ENCODE results near the gene TM4SF1. TPM values are rescaled to one million over a fixed set of nuclear protein-coding genes. Genes with fewer than 3 reads are reported as not detected.

Gene TM4SF1
- polyA plus RNA-seq, 1 of the 3 experiments (the other 2 are of a cell fraction): 209 TPM

DNA sequence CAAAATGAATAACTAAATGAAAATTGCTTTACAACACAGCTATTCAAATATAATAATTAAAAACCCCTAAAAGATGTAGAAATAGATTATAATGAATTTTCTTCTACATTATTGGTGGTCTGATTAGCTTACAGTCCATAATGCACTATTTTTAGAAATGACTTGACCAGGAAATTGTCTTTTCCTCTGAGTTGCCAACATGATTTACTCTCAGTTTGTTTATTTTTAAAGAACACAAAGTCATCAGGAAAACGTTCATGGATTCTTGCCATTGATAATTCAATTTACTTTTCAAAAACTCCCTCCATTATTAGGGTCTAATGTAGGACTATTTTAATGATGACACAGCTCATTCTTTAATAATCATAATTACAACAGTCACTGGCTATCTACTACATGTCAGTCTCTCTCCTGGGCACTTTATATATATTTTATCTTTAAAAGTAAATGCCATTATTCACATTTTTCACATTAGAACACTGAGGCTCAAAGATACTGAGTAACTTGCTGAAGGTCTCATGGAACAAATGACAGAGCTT lies 45.2 kb downstream of the TM4SF1 start:
- peak overlapping the region; percentile 54; the same call in 1 of the 2 replicates for H2AFZ ChIP-seq (ENCODE audit: low read depth)
- H3K4me1 ChIP-seq (ENCODE audit: control insufficient read depth in 1 of 2, insufficient read depth in 2 of 2, low read depth in 1 of 2, low read length in 1 of 2): peaks cover 7 to 30% of the 10 kb centered on the region in 2 experiments; a peak in 3 of 4 replicates
- H3K79me2 ChIP-seq (ENCODE audit: insufficient read depth): no peaks in the 10 kb centered on the region
- H3F3A ChIP-seq (replicated peaks; ENCODE audit: insufficient read depth): peaks cover 16% of the 10 kb centered on the region
- no peak overlapping the region for H3K4me3 ChIP-seq (ENCODE audit: low read depth in 2 of 2, low read length in 1 of 2)
- no peaks in the 10 kb centered on the region for H3K9me3 ChIP-seq
- no peaks in the 10 kb centered on the region for H3K36me3 ChIP-seq (replicated peaks in 1 of 2; ENCODE audit: control insufficient read depth in 1 of 2, insufficient read depth in 2 of 2, low read length in 1 of 2)
- peak overlapping the region in 1 of 2 experiments; percentile 49; a peak in 3 of 4 replicates for H3K27ac ChIP-seq (ENCODE audit: low read depth in 2 of 2, low read length in 1 of 2)
- WGBS (ENCODE audit: low lambda C conversion rate): 2% methylated on average over 1 of the region's 1 CpG
- ChIA-PET POLR2A (no interaction called here), CTCF (interaction anchor here (0.8 to 1.3 kb wide), 5 partner anchors 18 to 607 kb away, joined by 3 to 4 read pairs (median 3); no protein-coding TSS in a partner anchor)
- TF ChIP-seq RFX5 (IDR thresholded peaks at IDR 0.05; ENCODE audit: low read length): no peak
- no peak overlapping the region for H3K4me2 ChIP-seq
- no peak overlapping the region for H3K9ac ChIP-seq
- no peaks in the 10 kb centered on the region for H3K27me3 ChIP-seq (ENCODE audit: insufficient read depth)
- H4K20me1 ChIP-seq (ENCODE audit: insufficient read depth): no peaks in the 10 kb centered on the region
- H3K9me2 ChIP-seq: no peaks in the 10 kb centered on the region
- DNase-seq: no peak

DNA sequence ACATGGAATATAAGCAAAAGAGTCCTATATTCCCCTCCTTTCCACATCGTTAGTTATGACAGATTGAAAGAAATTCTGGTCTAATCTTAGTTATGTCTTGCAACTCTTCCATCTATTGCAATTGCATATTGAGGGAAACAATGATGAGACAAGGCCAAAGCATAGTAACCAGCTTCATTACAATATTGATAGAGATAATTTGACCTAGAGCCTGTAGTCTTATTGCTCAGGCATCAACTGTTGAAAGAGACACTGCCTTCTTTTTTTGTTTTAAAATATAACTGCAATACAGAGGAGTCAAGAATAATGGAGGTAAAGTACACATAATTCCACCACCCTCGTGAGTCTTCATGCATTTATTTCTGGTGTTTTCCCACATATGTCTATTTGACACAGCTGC lies 46.1 kb downstream of the TM4SF1 start:
- no peak overlapping the region for H2AFZ ChIP-seq (ENCODE audit: low read depth)

GRCh38 chr3:149330609-149331331 lies 46.7 kb downstream of the TM4SF1 start:
- DNase-seq: no peak
- POLR2A ChIA-PET: no interaction called here
- H3K4me2 ChIP-seq: no peak overlapping the region
- H3K9ac ChIP-seq: no peak overlapping the region
- peaks cover 15% of the 10 kb centered on the region for H3F3A ChIP-seq (replicated peaks; ENCODE audit: insufficient read depth)
- H3K4me3 ChIP-seq (ENCODE audit: low read depth in 2 of 2, low read length in 1 of 2): no peak overlapping the region
- no peaks in the 10 kb centered on the region for H3K9me2 ChIP-seq
- H4K20me1 ChIP-seq (ENCODE audit: insufficient read depth): no peaks in the 10 kb centered on the region
- CTCF ChIA-PET: interaction anchor here (0.9 to 1.4 kb wide), 2 partner anchors 149 to 211 kb away, joined by 3 read pairs; no protein-coding TSS in a partner anchor
- H3K27ac ChIP-seq (ENCODE audit: low read depth in 2 of 2, low read length in 1 of 2): peak overlapping the region; percentile 31 to 34; a peak in 2 of 4 replicates
- no peaks in the 10 kb centered on the region for H3K36me3 ChIP-seq (replicated peaks in 1 of 2; ENCODE audit: control insufficient read depth in 1 of 2, insufficient read depth in 2 of 2, low read length in 1 of 2)
- H2AFZ ChIP-seq (ENCODE audit: low read depth): no peak overlapping the region
- 50% methylated on average over 2 of the region's 2 CpGs for WGBS (ENCODE audit: low lambda C conversion rate)
- H3K27me3 ChIP-seq (ENCODE audit: insufficient read depth): no peaks in the 10 kb centered on the region
- no peaks in the 10 kb centered on the region for H3K9me3 ChIP-seq
- H3K4me1 ChIP-seq (ENCODE audit: control insufficient read depth in 1 of 2, insufficient read depth in 2 of 2, low read depth in 1 of 2, low read length in 1 of 2): peaks cover 7 to 30% of the 10 kb centered on the region in 2 experiments; a peak in 3 of 4 replicates
- no peaks in the 10 kb centered on the region for H3K79me2 ChIP-seq (ENCODE audit: insufficient read depth)
- TF ChIP-seq, protein P1, sequence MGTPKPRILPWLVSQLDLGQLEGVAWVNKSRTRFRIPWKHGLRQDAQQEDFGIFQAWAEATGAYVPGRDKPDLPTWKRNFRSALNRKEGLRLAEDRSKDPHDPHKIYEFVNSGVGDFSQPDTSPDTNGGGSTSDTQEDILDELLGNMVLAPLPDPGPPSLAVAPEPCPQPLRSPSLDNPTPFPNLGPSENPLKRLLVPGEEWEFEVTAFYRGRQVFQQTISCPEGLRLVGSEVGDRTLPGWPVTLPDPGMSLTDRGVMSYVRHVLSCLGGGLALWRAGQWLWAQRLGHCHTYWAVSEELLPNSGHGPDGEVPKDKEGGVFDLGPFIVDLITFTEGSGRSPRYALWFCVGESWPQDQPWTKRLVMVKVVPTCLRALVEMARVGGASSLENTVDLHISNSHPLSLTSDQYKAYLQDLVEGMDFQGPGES (IDR thresholded peaks at IDR 0.05; ENCODE audit: low read depth, low read length): no peak
- no peak for TF ChIP-seq GABPA (IDR thresholded peaks at IDR 0.05; ENCODE audit: low read depth)
- TF ChIP-seq TEAD4 (IDR thresholded peaks at IDR 0.05; ENCODE audit: borderline replicate concordance, insufficient read depth): 0 out of 2 replicates have a peak, but pooled peaks have one; percentile 21
- TF ChIP-seq CTCF (IDR thresholded peaks at IDR 0.05): no peak
- no peak for TF ChIP-seq RCOR1 (IDR thresholded peaks at IDR 0.05; ENCODE audit: low read length)
- no peak for TF ChIP-seq NRF1 (IDR thresholded peaks at IDR 0.05; ENCODE audit: low read depth, low read length)
- TF ChIP-seq SIN3A (IDR thresholded peaks at IDR 0.05; ENCODE audit: borderline replicate concordance, low read depth, low read length): no peak
- no peak for TF ChIP-seq TAF1 (IDR thresholded peaks at IDR 0.05; ENCODE audit: borderline replicate concordance, low read depth, low read length)
- no peak for TF ChIP-seq CHD2 (IDR thresholded peaks at IDR 0.05; ENCODE audit: low read length, partially characterized antibody)
- no peak for TF ChIP-seq YY1 (IDR thresholded peaks at IDR 0.05; ENCODE audit: low read depth)
- TF ChIP-seq MXI1 (IDR thresholded peaks at IDR 0.05; ENCODE audit: low read depth, low read length): no peak
- TF ChIP-seq MAX (IDR thresholded peaks at IDR 0.05; ENCODE audit: low read depth): no peak

More for the DNA sequence above, 46.1 kb downstream of the TM4SF1 start:
- WGBS (ENCODE audit: low lambda C conversion rate): 72% methylated on average over 2 of the region's 2 CpGs
- Histone ChIP-seq H3K27ac (ENCODE audit: low read depth in 2 of 2, low read length in 1 of 2) (peak overlapping the region; percentile 31 to 34; a peak in 2 of 4 replicates), H3K4me2 (no peak overlapping the region), H3K9me2 (no peaks in the 10 kb centered on the region), H3K9ac (no peak overlapping the region), H3K36me3 (replicated peaks in 1 of 2; ENCODE audit: control insufficient read depth in 1 of 2, insufficient read depth in 2 of 2, low read length in 1 of 2) (no peaks in the 10 kb centered on the region), H3K79me2 (ENCODE audit: insufficient read depth) (no peaks in the 10 kb centered on the region), H4K20me1 (ENCODE audit: insufficient read depth) (no peaks in the 10 kb centered on the region), H3K4me1 (ENCODE audit: control insufficient read depth in 1 of 2, insufficient read depth in 2 of 2, low read depth in 1 of 2, low read length in 1 of 2) (peaks cover 7 to 30% of the 10 kb centered on the region in 2 experiments; a peak in 3 of 4 replicates), H3F3A (replicated peaks; ENCODE audit: insufficient read depth) (peaks cover 15% of the 10 kb centered on the region), H3K9me3 (no peaks in the 10 kb centered on the region), H3K4me3 (ENCODE audit: low read depth in 2 of 2, low read length in 1 of 2) (no peak overlapping the region), H3K27me3 (ENCODE audit: insufficient read depth) (no peaks in the 10 kb centered on the region)
- CTCF ChIA-PET: interaction anchor here (0.8 to 1.4 kb wide), 4 partner anchors 148 to 606 kb away, joined by 3 read pairs; no protein-coding TSS in a partner anchor
- TF ChIP-seq USF1 (IDR thresholded peaks at IDR 0.05; ENCODE audit: borderline replicate concordance, low read depth) (no peak), NFIC (IDR thresholded peaks at IDR 0.05; ENCODE audit: borderline replicate concordance) (no peak), RCOR1 (IDR thresholded peaks at IDR 0.05; ENCODE audit: low read length) (no peak), ELF1 (IDR thresholded peaks at IDR 0.05) (no peak)
- no peak for DNase-seq
- POLR2A ChIA-PET: no interaction called here
